HepG2 (cell line): ENCODE data around the gene INO80E. TPM values are rescaled to one million over a fixed set of nuclear protein-coding genes. Genes with fewer than 3 reads are reported as not detected.

Experiments
- ATAC-seq: fragments of 200-7000 bp; cut with Tn5 transposase; 3 replicates; pipeline ENCODE4 v1.9.1; 2020; ENCODE audit warnings: mild to moderate bottlenecking, moderate library complexity
- BruUV-seq: library from RNA; stranded (reverse); fragments of 400-500 nt; replicated peaks from 2 replicates; lab custom pipeline; 2021; lab: Mats Ljungman, UMichigan
- CTCF ChIA-PET: fragments of 300-600 bp; formaldehyde crosslinking; extraction: SDS; loops from one replicate; lab custom pipeline; 2021; ENCODE audit warnings: low total read pairs, inconsistent platforms, low intra/inter-chr PET ratio; lab: Yijun Ruan, JAX
- POLR2A ChIA-PET: fragments of 350-600 bp; sonication (Branson Sonifier 250); formaldehyde crosslinking; loops from one replicate; lab custom pipeline; 2020; ENCODE audit warnings: antibody characterized with exemption, inconsistent platforms; lab: Yijun Ruan, JAX
- DNase-seq: peaks from one replicate; pipeline ENCODE4 v3.0.0-alpha.2; 2015; ENCODE audit warnings: low spot score
- FAIRE-seq: peaks from 3 replicates; lab custom pipeline; 2011; peaks lifted over from hg19 to GRCh38; lab: Jason Lieb, UNC
- H2AFZ ChIP-seq: one replicate; pipeline ENCODE4 v1.6.1; 2011; ENCODE audit warnings: low read length, inconsistent platforms
- H3K27ac ChIP-seq: fragments of 300-600 bp; 3 replicates; pipeline ENCODE4 v1.8.0; 2011; ENCODE audit warnings: mixed run types, mild to moderate bottlenecking, mixed read lengths, low read length, inconsistent platforms; ENCODE audit not compliant: insufficient read depth; ENCODE audit errors: extremely low read length
- H3K27me3 ChIP-seq, 2 experiments: fragments of 200-600 bp in 1 of 2; 2 replicates in 1 of 2; 3 replicates in 1 of 2; pipeline versions ENCODE4 v1.6.0 to v1.8.0; 2011; ENCODE audit warnings: low read length in 2 of 2, mild to moderate bottlenecking in 2 of 2, moderate library complexity in 2 of 2, inconsistent platforms in 1 of 2; ENCODE audit not compliant: insufficient read depth in 2 of 2, control insufficient read depth in 1 of 2
- H3K36me3 ChIP-seq, 2 experiments: fragments of 200-600 bp in 1 of 2; replicated peaks in 1 of 2; 2 replicates in 1 of 2; 3 replicates in 1 of 2; pipeline versions ENCODE4 v1.5.1 to v1.8.0; 2011; ENCODE audit warnings: low read length in 2 of 2, inconsistent platforms in 1 of 2; ENCODE audit not compliant: insufficient read depth in 2 of 2, control insufficient read depth in 1 of 2
- H3K4me1 ChIP-seq: 2 replicates; pipeline ENCODE4 v1.5.1; 2012; ENCODE audit warnings: low read length, inconsistent platforms; ENCODE audit not compliant: insufficient read depth
- H3K4me2 ChIP-seq: 2 replicates; pipeline ENCODE4 v1.6.0; 2011; ENCODE audit warnings: low read depth, low read length, inconsistent platforms
- H3K4me3 ChIP-seq, 3 experiments: fragments of 200-600 bp in 1 of 3; sonication (generic), shearing (Covaris generic) in 1 of 3; replicated peaks in 1 of 3; 2 replicates each; pipeline ENCODE4 v1.5.1; 2011 to 2016; ENCODE audit warnings: low read length in 3 of 3, inconsistent platforms in 2 of 3, low read depth in 2 of 3, mild to moderate bottlenecking in 2 of 3, control low read depth in 1 of 3, mixed read lengths in 1 of 3; ENCODE audit not compliant: insufficient read depth in 1 of 3
- H3K79me2 ChIP-seq: one replicate; pipeline ENCODE4 v1.6.1; 2011; ENCODE audit warnings: low read length, inconsistent platforms; ENCODE audit not compliant: insufficient read depth
- H3K9ac ChIP-seq: 2 replicates; pipeline ENCODE4 v1.6.0; 2011; ENCODE audit warnings: mild to moderate bottlenecking, low read depth, low read length, inconsistent platforms; ENCODE audit not compliant: insufficient read depth
- H3K9me3 ChIP-seq: 2 replicates; pipeline ENCODE4 v1.5.1; 2012; ENCODE audit warnings: mild to moderate bottlenecking, low read length
- H4K20me1 ChIP-seq: 2 replicates; pipeline ENCODE4 v1.6.0; 2011; ENCODE audit warnings: inconsistent platforms, mild to moderate bottlenecking, low read length, moderate library complexity; ENCODE audit not compliant: insufficient read depth
- HES4 ChIP-seq: sonication (generic); formaldehyde crosslinking; IDR thresholded peaks from 2 replicates; pipeline ENCODE4 v1.9.0; 2021; ENCODE audit warnings: mild to moderate bottlenecking, missing genetic modification reagents, borderline replicate concordance
- HIC2 ChIP-seq: sonication (generic); formaldehyde crosslinking; IDR thresholded peaks from 2 replicates; pipeline ENCODE4 v1.9.0; 2022; ENCODE audit warnings: low read depth, missing genetic modification reagents
- HNF4G ChIP-seq, 2 experiments: sonication (generic) in 1 of 2; formaldehyde crosslinking in 1 of 2; IDR thresholded peaks; 2 replicates each; pipeline versions ENCODE4 v1.4.0 to v1.6.1; 2011 to 2020; ENCODE audit warnings: borderline replicate concordance in 2 of 2, low read depth in 2 of 2, mild to moderate bottlenecking in 2 of 2, low read length in 1 of 2, missing genetic modification reagents in 1 of 2, moderate library complexity in 1 of 2
- HOXA7 ChIP-seq: sonication (generic); formaldehyde crosslinking; IDR thresholded peaks from 2 replicates; pipeline ENCODE4 v1.8.1; 2022; ENCODE audit warnings: mild to moderate bottlenecking, missing genetic modification reagents, moderate library complexity
- JARID2 ChIP-seq: sonication (generic); formaldehyde crosslinking; IDR thresholded peaks from 2 replicates; pipeline ENCODE4 v1.8.1; 2023; ENCODE audit warnings: missing genetic modification reagents, inconsistent platforms; ENCODE audit not compliant: insufficient replicate concordance
- JUN ChIP-seq: sonication (generic); formaldehyde crosslinking; IDR thresholded peaks from 2 replicates; pipeline ENCODE4 v1.4.0; 2020; ENCODE audit warnings: mild to moderate bottlenecking, missing genetic modification reagents
- MTF1 ChIP-seq: sonication (generic); formaldehyde crosslinking; IDR thresholded peaks from 2 replicates; pipeline ENCODE4 v1.5.0; 2020; ENCODE audit warnings: missing genetic modification reagents
- NFKB2 ChIP-seq: sonication (generic); formaldehyde crosslinking; IDR thresholded peaks from 2 replicates; pipeline ENCODE4 v1.4.0; 2020; ENCODE audit warnings: missing genetic modification reagents, borderline replicate concordance
- POGZ ChIP-seq: sonication (generic); formaldehyde crosslinking; IDR thresholded peaks from 2 replicates; pipeline ENCODE4 v1.4.0; 2020; ENCODE audit warnings: mild to moderate bottlenecking, missing genetic modification reagents
- PRDM15 ChIP-seq: sonication (generic); formaldehyde crosslinking; IDR thresholded peaks from 2 replicates; pipeline ENCODE4 v1.4.0; 2020; ENCODE audit warnings: missing genetic modification reagents
- SKI ChIP-seq: fragments of 450-650 bp; IDR thresholded peaks from one replicate; pipeline ENCODE4 v1.6.1; 2018; ENCODE audit warnings: mild to moderate bottlenecking; ENCODE audit not compliant: partially characterized antibody
- SMAD9 ChIP-seq: sonication (generic); formaldehyde crosslinking; IDR thresholded peaks from 2 replicates; pipeline ENCODE4 v1.5.1; 2020; ENCODE audit warnings: mild to moderate bottlenecking, missing genetic modification reagents
- TRIM22 ChIP-seq: fragments of 450-650 bp; IDR thresholded peaks from 2 replicates; pipeline ENCODE4 v1.6.1; 2017
- ZNF205 ChIP-seq: IDR thresholded peaks from 2 replicates; pipeline ENCODE4 v1.6.1; 2018; ENCODE audit warnings: missing biosample characterization, missing genetic modification reagents
- ZNF33B ChIP-seq: sonication (generic); formaldehyde crosslinking; IDR thresholded peaks from 2 replicates; pipeline ENCODE4 v1.5.1; 2020; ENCODE audit warnings: mild to moderate bottlenecking, missing genetic modification reagents
- ZNF451 ChIP-seq: sonication (generic); formaldehyde crosslinking; IDR thresholded peaks from 2 replicates; pipeline ENCODE4 v1.5.0; 2020; ENCODE audit warnings: mild to moderate bottlenecking, missing genetic modification reagents
- ZNF556 ChIP-seq: sonication (generic); formaldehyde crosslinking; IDR thresholded peaks from 2 replicates; pipeline ENCODE4 v1.4.0; 2020; ENCODE audit warnings: mild to moderate bottlenecking, missing genetic modification reagents, borderline replicate concordance
- ZNF564 ChIP-seq: sonication (generic); formaldehyde crosslinking; IDR thresholded peaks from 2 replicates; pipeline ENCODE4 v1.8.1; 2023; ENCODE audit warnings: mild to moderate bottlenecking, missing genetic modification reagents
- WGBS: methylation state at CpG from one replicate; pipeline ENCODE4 v1.1.6; 2017; ENCODE audit warnings: low lambda C conversion rate; 5-methylcytosine and 5-hydroxymethylcytosine counted together
- in situ Hi-C: cut with HindIII; loops from 2 replicates; pipeline ENCODE4 v1.10.0; 2017; ENCODE audit warnings: low pct_unique_long_range_greater_than_20kb; ENCODE audit not compliant: extremely low pct_ligation_motif_present
- intact Hi-C: fragments of 100-400 bp; cut with micrococcal nuclease; formaldehyde crosslinking; loops from one replicate; pipeline ENCODE4 v1.10.0; 2022; ENCODE audit not compliant: unreplicated experiment
- polyA plus RNA-seq, 8 experiments: library from polyadenylated mRNA; depleted of rRNA in 3 of 8; stranded (reverse) in 7 of 8; unstranded in 1 of 8; fragments of >200 nt; fragmentation: Illumina TruSeq in 4 of 8; extraction: Trizol in 4 of 8; gene quantifications; 2 replicates each; pipeline versions ENCODE4 v1.2.1 to v1.2.3, GENCODE V29; 2011 to 2016; ENCODE audit warnings: low read depth in 4 of 8, missing spikeins in 1 of 8, mixed read lengths in 1 of 8; ENCODE audit not compliant: insufficient read depth in 1 of 8
- total RNA-seq, 5 experiments: library from RNA; depleted of rRNA; stranded (reverse); fragments of >200 nt; fragmentation: Illumina TruSeq; extraction: Trizol; gene quantifications; 2 replicates each; pipeline ENCODE4 v1.2.3, GENCODE V29; 2016; ENCODE audit warnings: low read depth in 1 of 5

The INO80E gene
- total and polyA plus RNA-seq, 2 of the 13 experiments (the other 11 are each of a cell fraction or from before 2014, with no cell fraction given): 25.8 to 45.6 TPM

GRCh38 chr16:30027588-30028437, 31.8 kb downstream of the INO80E start:
- Histone ChIP-seq H3K4me3 (no peak overlapping the region), H3K9ac (no peak overlapping the region), H4K20me1 (no peaks in the 10 kb centered on the region; the same call in 1 of the 2 replicates), H2AFZ (no peak overlapping the region), H3K36me3 (no peaks in the 10 kb centered on the region), H3K4me2 (no peak overlapping the region), H3K4me1 (peaks cover 18% of the 10 kb centered on the region), H3K79me2 (no peaks in the 10 kb centered on the region), H3K27ac (no peak overlapping the region), H3K27me3 (peaks cover 40 to 89% of the 10 kb centered on the region in 2 experiments), H3K9me3 (no peaks in the 10 kb centered on the region)
- WGBS: 16% methylated on average over 13 of the region's 13 CpGs
- no peak for DNase-seq
- ATAC-seq: peak; percentile 7; the same call in 2 of the 3 replicates
- in situ Hi-C loops: no loop called here
- no TSS peak for BruUV-seq
- intact Hi-C loops: no loop called here
- no peak for FAIRE-seq
- CTCF ChIA-PET: no interaction called here
- POLR2A ChIA-PET: no interaction called here
- TF ChIP-seq HES4 (CRISPR knock-in tag) (no peak), ZNF451 (no peak), HIC2 (no peak), ZNF205 (CRISPR knock-in tag) (no peak), ZNF33B (CRISPR knock-in tag) (no peak), HOXA7 (CRISPR knock-in tag) (no peak), POGZ (CRISPR knock-in tag) (no peak), JUN (CRISPR knock-in tag) (no peak), MTF1 (CRISPR knock-in tag) (no peak), NFKB2 (no peak), ZNF556 (CRISPR knock-in tag) (no peak), HNF4G (IDR thresholded peaks at IDR 0.05; ENCODE audit: borderline replicate concordance, low read depth, low read length) (no peak), HNF4G (CRISPR knock-in tag; IDR thresholded peaks at IDR 0.05; ENCODE audit: borderline replicate concordance, low read depth) (no peak), TRIM22 (no peak), SKI (no peak), ZNF564 (CRISPR knock-in tag) (0 out of 2 replicates have a peak, but pooled peaks have one; percentile 8), PRDM15 (CRISPR knock-in tag) (no peak), JARID2 (CRISPR knock-in tag) (no peak), SMAD9 (CRISPR knock-in tag) (no peak)
